DMS114 treated with DMSO at 0.1 percent for 48 hours (cell line): ENCODE results near the gene CALML3.
"Not testable (repeated sequence)": the region's sequence is repeated elsewhere in the genome, so short reads cannot be mapped to it uniquely, and the experiment has no call there.

Experiments used
- DNase-seq: peaks from one replicate; lab custom pipeline; 2025; ENCODE audit not compliant: unreplicated experiment; lab: John Stamatoyannopoulos, UW

Gene CALML3

DNA sequence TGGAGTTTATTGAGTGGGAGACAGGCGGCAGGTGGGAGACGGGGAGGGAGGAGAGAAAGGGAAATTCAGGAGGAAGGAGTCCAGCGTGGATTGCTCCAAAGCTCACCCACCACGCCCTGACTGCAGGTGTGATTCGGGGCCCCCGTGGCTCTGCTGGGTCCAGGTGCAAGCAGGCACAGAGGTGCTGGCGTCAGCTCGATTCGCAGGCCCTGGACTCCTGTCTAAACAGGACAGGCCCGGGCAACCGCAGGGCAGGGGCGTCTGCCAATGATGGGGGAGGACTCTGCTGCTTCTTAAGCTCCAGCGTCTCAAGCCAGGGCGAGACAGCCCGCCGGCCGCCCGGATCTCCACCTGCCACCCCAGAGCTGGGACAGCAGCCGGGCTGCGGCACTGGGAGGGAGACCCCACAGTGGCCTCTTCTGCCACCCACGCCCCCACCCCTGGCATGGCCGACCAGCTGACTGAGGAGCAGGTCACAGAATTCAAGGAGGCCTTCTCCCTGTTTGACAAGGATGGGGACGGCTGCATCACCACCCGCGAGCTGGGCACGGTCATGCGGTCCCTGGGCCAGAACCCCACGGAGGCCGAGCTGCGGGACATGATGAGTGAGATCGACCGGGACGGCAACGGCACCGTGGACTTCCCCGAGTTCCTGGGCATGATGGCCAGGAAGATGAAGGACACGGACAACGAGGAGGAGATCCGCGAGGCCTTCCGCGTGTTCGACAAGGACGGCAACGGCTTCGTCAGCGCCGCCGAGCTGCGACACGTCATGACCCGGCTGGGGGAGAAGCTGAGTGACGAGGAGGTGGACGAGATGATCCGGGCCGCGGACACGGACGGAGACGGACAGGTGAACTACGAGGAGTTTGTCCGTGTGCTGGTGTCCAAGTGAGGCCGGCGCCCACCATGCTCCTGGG, at the start of gene CALML3:
CALML3 (plus strand) TSS at position 321 of the 920 bp plus-strand sequence; CDS start at position 446, 125 bp downstream.
- DNase-seq = no peak

DNA sequence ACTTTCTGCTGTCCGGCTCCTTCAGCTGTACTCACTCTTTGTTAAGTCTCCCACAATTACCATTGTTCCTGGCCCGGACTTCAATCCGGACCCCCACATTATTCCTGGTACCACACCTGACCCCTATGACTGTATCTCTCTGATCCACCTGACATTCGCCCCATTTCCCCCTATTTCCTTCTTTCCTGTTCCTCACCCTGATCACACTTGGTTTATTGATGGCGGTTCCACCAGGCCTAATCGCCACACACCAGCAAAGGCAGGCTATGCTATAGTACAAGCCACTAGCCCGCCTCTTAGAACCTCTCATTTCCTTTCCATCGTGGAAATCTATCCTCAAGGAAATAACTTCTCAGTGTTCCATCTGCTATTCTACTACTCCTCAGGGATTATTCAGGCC, 49.7 kb upstream of the CALML3 start:
- DNase-seq = not testable (repeated sequence)

DNA sequence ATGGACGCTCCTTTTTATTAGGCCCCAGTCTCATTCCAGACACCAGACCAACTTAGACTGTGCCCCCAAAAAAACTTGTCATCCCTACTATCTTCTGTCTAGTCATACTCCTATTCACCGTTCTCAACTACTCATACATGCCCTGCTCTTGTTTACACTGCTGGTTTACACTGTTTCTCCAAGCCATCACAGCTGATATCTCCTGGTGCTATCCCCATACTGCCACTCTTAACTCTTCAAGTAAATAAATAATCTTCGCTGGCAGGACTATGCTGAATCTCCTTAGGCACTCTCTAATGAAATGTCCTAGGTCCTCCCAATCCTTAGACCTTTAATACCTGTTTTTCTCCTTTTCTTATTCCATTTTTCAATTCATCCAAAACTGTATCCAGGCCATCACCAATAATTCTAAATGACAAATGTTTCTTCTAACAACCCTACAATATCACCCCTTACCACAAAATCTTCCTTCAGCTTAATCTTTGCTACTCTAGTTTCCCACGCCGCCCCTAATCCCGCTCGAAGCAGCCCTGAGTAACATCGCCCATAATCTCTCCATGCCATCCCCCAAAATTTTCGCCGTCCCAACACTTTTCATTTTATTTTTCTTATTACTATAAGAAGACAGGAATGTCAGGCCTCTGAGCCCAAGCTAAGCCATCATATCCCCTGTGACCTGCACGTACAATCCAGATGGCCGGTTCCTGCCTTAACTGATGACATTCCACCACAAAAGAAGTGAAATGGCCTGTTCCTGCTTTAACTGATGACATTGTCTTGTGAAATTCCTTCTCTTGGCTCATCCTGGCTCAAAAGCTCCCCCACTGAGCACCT, 48.6 kb upstream of the CALML3 start:
- not testable (repeated sequence) for DNase-seq

DNA sequence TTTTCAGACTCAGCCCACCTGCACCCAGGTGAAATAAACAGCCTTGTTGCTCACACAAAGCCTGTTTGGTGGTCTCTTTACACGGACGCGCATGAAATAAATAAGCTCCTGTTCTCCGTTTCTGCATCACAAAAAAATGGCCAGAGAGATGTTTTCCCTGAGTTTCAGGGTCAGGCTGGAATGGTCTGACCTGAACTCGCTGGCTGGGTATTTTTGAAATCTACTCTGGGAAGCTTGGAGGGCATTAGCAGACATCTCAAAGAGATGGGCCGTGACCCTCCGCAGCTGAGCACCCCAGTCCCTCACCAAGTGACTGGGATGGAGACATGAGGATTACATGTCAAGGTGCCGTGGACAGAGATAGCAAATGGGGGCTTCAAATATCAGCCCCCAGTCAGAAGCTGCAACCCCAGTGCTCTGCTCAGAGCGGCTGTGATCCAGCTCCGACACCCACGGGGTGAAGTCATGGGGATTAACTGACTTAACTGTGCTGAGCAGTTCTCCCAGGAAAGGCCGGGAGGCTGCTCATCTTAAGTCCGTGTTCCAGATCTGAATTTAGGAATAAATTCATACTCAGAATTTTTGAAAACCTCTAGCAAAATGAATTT, 47.7 kb upstream of the CALML3 start:
- no peak for DNase-seq

DNA sequence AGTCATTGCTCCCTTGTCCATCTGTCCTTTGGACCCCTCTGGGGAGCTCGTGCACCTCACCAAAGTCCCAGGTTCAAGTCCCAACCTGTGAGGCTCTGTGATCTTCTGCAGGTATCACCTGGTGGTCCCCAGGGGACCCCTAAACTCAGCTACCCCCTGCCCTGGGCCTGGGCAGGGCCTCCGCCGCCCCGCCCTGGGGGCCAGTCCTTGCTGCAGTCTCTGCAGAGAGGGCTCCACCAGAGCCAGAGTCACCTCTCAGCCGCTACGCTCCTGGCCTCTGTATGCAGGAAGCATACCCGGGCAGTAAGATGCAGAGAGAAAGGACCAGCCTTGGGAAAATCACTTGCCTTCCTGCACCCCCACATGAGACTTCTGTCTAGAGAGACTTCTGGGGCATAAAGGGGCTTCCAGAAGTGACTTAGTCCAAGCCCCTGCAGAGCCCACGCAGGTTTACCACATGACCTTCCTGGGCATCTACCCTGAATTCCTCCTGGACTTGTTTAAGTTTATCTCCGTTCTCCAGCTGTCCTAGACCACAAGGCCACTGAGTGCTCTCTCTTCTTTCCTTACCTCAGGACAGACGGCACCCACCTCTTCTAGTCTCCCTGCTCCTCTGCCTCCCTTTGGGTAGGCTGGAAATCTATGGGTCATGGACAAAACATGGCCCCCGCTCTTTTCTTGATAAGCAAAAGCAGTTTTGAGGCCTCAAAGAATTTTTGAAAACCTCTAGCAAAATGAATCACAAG, 46.6 kb upstream of the CALML3 start:
- DNase-seq = no peak

DNA sequence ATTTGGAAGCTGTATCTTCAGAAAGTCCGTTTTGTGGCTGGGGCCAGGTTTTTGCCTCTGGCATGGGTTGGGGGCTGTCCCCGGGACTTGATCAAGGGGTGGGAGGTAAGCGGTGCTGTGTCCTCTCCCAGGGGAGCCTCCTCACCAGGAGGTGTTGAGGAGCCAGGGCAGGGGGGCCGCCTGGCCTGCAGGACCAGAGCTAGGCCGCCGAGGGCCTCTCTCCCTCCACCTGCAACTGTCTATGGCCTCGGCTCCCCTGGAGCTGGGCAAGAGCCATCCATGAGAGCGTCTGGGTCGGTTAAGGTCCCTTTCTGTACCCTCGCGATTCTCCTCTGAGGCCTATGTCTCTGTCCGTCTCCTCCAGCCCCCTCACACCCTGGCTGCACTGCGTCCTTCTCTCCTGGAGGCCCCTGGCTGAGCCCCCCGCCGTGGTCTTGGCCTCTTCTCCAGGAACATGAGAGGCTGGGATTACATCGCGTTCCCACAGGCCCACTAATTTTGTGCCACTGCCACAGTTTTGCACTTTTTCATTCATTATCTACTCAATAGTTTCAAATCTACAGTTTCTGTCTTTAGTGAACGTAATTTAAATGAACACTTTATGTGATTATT, 46.0 kb upstream of the CALML3 start:
- no peak for DNase-seq

DNA sequence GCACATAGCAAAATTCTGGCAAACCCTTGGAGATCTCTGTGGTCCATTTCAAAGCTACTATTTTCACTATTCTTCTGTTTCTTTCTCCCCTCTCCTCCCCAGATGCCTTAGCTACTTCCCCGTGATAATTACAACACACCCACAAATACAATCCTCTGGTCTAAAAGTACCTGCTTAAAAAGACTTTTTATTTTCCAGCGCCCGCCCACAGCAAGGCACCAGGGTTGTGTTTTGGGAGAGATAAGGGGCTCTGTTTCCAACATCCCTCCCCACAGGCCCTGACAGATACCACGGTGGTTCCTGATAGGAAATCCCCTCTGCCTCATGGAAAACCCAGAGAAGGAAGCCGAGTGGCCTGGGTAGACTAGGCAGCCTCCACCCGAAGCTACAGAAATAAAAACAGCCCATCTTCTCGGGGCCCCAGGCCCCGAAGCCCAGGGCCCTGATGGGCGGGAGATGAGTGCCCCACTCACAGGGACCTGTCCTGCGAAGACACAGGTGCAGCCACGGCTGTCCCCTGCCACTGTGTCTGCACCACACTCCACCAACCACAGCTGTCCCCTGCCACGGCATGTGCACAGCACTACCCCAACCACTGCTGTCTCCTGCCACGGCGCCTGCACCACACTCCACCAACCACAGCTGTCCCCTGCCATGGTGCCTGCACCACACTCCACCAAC, 45.1 kb upstream of the CALML3 start:
- no peak for DNase-seq

DNA sequence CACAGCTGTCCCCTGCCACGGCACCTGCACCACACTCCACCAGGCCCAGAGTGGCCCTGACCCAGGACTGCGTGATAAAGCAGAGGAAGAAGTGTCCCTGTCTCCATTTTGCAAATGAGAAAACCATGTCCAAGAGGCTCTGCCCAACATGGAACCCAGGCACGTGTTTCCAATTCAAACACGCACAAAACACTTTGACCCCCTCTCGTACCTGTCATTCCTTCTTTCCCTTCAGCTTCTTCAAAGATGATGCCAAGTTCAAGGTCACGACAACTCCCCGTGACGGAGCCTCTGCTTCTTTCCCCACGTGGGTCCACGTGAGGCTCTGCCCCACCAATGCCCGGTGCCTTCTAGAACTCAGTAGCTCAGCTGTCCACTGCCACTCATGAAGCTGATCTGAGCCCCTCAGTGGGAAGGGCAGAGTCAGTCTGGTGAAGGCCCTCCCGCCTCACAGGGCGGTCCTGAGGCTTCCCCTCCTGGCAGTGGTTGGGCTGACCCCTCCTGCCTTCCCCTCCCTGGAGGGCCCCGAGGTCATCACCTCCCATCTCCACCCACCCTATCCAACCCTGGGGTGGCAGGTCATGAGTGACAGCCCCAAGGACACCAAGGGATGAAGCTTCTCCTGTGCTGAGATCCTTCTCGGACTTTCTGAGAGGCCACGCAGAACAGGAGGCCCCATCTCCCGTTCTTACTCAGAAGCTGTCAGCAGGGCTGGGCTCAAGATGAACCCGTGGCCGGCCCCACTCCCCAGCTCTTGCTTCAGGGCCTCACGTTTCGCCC, 44.4 kb upstream of the CALML3 start:
- DNase-seq = no peak

DNA sequence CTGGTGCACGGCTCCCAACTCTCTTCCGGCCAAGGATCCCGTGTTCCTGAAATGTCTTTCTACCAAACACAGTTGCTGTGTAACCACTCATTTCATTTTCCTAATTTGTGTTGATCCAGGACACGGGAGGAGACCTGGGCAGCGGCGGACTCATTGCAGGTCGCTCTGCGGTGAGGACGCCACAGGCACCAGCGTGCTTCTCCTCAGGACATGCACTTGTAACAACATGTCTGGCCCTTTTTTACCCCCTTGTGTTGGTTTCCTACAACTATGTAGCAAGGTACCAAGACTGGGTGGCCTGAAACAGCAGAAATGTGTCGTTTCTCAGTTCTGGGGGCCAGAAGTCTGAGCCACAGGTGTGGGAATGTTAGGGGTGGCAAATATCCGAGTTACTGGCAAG, 43.6 kb upstream of the CALML3 start:
- no peak for DNase-seq

DNA sequence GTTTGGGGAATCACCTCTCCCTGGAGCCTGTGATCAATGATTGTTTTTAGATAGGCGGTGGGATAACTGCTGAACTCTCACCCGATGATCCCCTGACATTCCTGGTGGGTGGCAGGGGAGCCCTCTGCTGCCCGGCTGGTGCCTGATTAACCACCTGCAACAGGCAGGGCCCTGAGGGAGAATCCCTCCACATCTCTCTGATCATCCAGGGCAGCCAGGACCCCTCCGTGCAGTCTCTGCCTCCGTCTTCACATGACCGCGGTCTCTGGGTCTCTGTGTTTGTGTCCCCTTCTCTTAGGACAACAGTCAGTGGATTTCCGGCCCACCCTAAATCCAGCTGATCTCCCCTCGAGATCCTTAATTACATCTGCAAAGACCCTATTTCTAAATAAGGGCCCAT, 42.7 kb upstream of the CALML3 start:
- DNase-seq = no peak

DNA sequence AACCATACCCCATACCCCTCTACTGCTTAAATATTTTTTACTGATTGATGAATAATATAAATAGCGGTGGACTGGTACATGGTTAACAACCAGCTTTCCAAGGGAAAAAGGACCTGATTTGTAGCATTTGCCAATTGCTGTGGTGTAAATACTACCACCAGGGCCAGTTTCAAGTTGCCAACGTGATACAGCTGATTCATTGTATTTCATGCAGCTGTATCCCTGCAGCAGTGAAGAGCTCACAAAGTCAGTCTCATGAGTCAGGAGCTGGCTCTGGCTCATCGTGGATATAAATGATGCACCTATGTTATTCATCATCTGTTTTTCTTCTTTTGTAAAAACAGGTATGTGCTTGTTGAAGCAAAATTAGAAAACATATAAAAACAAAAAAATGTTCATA, 40.6 kb upstream of the CALML3 start:
- no peak for DNase-seq

DNA sequence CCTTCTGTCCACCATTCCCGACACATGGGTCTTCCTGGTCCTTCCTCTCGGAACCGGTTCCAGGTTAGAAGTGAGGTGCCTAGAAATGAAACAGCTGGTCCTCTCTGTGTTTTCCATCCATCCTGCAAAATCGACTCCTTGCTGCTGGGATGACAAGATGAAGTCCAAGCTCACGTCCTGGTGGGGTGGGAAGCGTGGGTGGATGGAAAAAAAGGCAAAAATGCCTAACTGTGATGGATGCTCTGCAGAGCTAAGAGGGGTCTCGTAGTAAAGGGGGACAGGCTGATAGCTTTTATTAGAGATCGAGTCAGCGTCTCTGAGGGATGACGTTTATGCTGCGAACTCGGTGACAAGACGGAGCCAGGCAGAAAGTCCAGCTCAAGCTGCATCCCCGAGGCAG, 39.5 kb upstream of the CALML3 start:
- no peak for DNase-seq

DNA sequence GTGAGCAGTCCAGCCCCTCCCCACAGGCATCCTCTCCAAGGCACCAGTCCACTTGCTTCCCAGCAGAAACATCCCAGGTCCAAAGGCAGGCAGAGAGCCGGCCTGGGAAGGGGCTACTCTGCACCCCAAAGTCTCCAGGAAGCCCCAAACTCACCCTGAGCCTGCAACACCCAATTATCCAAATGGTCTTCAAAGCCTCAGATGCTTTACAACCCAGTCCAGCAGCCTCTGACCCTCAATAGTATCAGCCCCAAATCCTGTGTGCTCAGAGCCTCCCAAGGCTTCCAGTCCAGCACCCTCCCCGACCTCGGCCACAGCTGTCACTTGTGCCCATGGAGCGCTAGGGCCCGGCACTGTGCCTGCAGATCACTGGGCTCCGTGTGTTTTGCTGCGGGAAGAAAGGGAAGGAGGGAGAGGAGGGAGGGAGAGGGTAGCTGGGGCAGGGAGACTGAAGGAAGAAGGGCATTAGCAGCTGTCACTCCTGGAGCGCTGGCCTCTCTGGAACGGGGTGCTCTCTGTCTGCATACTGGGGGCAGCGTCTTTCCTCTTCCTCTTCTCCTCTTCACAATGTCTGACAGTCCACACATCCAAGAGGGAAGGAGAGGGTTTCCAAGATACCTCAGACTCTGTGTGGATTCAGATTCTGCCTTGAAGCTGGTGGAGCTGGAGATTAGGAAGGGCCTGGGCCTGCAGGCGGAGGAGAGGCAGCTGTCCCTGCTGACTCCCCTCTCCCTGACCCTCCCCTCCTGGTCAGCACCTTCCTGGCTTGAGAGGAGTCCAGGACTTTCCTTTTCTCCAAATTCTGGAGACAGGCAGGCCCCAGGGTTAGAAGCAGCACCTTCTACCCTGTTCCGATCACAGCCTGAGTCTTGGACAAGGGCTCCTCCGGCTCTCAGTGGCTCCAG, 38.6 kb upstream of the CALML3 start:
- no peak for DNase-seq

DNA sequence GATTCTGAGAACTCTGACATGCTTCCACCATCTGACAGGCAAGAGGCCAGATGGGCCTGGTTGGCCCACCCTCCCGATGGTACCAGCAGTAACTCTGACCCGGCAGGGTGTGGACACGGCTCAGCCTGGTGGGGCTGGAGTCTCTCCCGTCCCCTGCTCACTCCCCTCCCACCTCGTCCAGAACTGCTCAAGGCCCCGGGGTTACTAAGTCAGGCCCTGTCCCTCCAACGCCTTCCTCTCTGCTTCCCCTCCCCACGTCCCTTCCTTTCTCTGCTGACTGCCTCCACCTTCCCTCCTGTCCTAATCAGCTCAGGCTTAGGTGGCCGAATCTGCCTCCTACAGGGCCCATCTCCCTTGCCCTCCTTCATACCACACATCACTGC, 37.9 kb upstream of the CALML3 start:
- no peak for DNase-seq

DNA sequence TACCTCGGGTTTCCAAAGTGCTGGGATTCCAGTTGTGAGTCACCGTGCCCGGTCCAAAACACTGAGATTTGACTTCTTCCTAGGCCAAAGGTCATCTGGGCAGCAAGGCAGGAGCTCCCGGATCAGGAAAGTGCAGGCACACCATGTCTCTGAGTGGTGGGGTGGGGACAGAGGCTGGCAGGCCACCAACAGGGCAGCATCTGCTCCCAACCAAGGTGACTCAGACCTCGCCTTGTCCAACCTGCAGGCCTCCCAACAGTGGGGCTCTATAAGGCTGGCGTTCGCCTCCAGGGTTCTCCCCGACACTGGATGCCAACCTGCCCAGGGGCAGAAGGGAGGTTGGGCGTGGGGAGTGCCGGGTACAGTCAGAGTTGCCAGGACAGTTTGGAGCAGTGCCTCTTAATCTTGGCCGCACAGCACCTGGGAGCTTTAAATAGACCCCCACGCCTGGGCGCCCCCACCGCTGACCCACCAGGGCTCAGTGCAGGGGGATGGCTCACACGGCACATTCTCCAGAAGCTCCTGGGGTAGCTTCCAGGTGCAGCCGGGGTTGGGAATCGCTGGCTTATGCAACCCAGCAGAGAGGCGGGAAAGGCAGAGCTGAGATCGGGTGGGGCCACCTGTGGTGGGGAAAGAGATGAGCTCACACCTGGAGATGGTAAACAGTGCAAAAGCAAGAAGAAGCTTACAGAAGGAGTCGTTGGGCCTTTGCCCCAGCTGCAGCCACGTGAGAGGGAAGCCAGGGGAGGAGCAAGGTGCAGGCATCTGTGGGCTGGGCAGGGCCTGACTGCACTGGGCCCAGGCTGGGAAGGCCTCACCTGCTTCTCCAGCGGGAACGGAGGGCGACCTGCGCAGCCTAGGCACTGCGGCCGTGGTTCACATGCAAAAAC, 36.2 kb upstream of the CALML3 start:
- no peak for DNase-seq

DNA sequence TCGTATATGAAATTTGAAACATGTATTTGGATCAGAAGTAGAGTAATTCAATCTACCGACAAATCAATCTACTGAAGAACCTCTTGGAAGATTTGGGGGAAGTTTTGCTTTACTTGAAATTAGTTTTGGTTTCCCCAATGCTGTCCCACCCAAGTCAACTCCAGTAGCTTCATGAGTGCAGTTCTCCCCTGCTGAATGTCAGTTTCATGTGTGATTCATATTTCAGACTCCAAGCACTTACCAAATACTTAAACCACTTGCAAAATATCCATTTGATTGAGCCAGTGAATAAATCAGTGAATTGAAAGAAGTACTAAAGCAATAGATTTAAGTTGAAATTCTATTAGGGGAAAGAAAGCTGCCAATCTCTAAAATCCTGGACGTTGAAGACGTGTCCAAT, 34.7 kb upstream of the CALML3 start:
- DNase-seq = no peak
